Measurements from ENCODE around the gene CASKIN2. TPM values are rescaled to one million over a fixed set of nuclear protein-coding genes. Genes with fewer than 3 reads are reported as not detected.
"Not testable (repeated sequence)": the region's sequence is repeated elsewhere in the genome, so short reads cannot be mapped to it uniquely, and the experiment has no call there.

CASKIN2 gene
- total RNA-seq, 1 experiment from 2014 or later, result 30.0 TPM

DNA sequence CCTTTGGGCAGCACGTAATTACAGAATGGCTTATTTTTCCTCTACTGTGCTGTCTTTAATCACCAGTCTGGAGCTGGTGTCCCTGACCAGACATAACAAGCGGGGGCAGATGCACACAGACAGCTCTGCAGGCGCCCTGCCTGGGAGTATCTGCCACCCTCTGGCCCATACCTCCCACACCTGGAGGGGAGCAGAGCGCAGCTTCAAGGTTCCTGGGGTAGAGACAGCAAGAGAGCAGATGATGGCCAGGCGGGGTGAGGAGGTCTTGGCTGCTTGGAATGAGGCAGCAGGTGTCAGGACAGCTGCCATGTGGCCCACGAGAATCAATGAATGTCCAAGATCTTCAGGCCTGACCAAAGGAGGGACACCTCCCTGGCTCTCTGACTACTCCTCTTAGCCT, 35.1 kb downstream of the CASKIN2 start:
- DNase-seq, result no peak
- no peak overlapping the region for H3K4me3 Mint-ChIP-seq (ENCODE audit: low read depth, unreplicated experiment)
- no peaks in the 10 kb centered on the region for H3K27me3 Mint-ChIP-seq (ENCODE audit: unreplicated experiment)
- no peaks in the 10 kb centered on the region for H3K36me3 Mint-ChIP-seq (ENCODE audit: insufficient read depth, unreplicated experiment)
- H3K4me1 Mint-ChIP-seq (ENCODE audit: low read depth, unreplicated experiment), result no peaks in the 10 kb centered on the region
- intact Hi-C loops (cut with micrococcal nuclease; ENCODE audit: unreplicated experiment), result no loop called here
- CTCF ChIA-PET, result no interaction called here
- no peak overlapping the region for H3K27ac Mint-ChIP-seq (ENCODE audit: unreplicated experiment)
- BruUV-seq (replicated peaks), result no TSS peak
- H3K9me3 Mint-ChIP-seq (ENCODE audit: low read depth, unreplicated experiment), result no peaks in the 10 kb centered on the region
- no peak for TF ChIP-seq CTCF (IDR thresholded peaks at IDR 0.05; ENCODE audit: unreplicated experiment)

DNA sequence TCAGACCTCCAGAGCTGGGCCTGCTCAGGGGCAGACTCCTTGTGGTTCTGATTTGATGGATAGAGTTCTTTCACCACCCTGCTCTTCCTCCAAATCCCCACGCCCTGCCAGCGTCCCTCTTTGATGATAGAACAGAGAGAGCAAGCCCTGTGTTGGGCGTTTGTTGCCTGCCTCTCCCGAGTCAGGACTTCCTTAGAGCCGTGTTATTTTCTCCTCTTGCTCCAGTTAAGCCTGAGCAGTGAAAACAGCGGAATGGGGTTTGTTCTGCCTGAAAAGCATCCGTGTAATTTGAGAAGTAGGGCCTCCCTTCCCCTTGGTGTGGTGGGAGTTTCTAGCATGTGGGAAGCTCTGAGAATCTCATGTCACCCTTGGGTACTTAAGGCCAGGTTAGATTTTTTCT, 36.8 kb downstream of the CASKIN2 start:
- Mint-ChIP-seq H3K4me1 (ENCODE audit: low read depth, unreplicated experiment) (no peaks in the 10 kb centered on the region), H3K9me3 (ENCODE audit: low read depth, unreplicated experiment) (no peaks in the 10 kb centered on the region), H3K36me3 (ENCODE audit: insufficient read depth, unreplicated experiment) (no peaks in the 10 kb centered on the region), H3K27ac (ENCODE audit: unreplicated experiment) (no peak overlapping the region), H3K27me3 (ENCODE audit: unreplicated experiment) (no peaks in the 10 kb centered on the region), H3K4me3 (ENCODE audit: low read depth, unreplicated experiment) (no peak overlapping the region)
- intact Hi-C loops (cut with micrococcal nuclease; ENCODE audit: unreplicated experiment), result no loop called here
- TF ChIP-seq CTCF (IDR thresholded peaks at IDR 0.05; ENCODE audit: unreplicated experiment), result no peak
- BruUV-seq (replicated peaks), result no TSS peak
- no peak for DNase-seq
- CTCF ChIA-PET, result interaction anchor here (0.7 kb wide), 1 partner anchor 307 kb away, joined by 3 read pairs; no protein-coding TSS in a partner anchor

DNA sequence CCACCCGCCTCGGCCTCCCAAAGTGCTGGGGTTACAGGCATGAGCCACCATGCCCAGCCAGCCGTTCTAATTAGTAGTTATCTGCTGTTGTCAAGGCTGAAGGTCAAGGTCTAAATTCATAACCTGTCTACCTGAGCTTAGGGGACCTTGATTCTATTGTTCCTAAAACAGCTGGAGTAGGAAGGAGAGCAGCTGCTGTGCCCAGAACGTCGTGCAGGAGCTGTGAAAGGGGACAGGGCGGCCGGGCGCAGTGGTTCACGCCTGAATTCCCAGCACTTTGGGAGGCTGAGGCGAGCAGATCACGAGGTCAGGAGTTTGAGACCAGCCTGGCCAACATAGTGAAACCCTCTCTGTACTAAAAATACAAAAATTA, 37.9 kb downstream of the CASKIN2 start:
- H3K4me3 Mint-ChIP-seq (ENCODE audit: low read depth, unreplicated experiment); H3K36me3 Mint-ChIP-seq (ENCODE audit: insufficient read depth, unreplicated experiment); intact Hi-C loops (cut with micrococcal nuclease; ENCODE audit: unreplicated experiment); H3K27ac Mint-ChIP-seq (ENCODE audit: unreplicated experiment); H3K27me3 Mint-ChIP-seq (ENCODE audit: unreplicated experiment); DNase-seq; H3K4me1 Mint-ChIP-seq (ENCODE audit: low read depth, unreplicated experiment); BruUV-seq (replicated peaks); H3K9me3 Mint-ChIP-seq (ENCODE audit: low read depth, unreplicated experiment): not testable (repeated sequence)
- CTCF ChIA-PET, result interaction anchor here (1.2 kb wide), 1 partner anchor 21 kb away, joined by 3 read pairs; the partner anchor contains the start of gene TMEM94

DNA sequence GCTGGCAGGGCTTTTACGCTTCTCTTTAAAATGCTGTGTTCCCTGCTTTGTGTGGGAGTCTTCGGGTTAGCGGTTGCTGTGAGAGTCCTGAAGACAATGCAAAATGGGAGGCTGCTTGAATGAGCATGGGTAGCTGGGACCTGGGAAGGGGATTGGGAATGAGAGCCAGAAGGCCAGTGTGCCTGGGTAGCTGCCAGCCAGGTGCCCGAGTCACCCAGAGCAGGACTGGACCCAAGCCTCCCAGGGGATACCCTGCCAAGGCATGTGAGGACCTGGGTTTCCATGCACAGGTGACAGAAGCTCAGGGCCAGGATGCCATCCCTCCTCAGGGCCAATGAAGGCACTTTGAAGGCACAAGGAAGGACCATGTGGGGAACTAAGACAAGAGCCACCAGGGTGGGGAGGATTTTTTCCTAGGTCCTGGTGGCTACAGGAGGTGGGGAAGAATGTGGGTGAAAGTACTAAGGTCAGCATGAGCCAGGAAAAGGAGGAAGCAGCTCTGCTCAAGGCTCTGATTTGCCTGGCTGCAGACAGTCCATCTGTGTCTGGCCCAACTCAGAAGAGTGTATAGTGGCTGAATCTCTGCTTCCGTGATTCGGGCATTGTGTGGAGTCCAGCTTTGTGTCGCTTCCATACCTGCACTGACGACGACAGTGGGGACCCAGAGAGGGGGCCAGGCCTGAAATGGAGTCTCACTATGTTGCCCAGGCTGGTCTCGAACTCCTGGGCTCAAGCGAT, 38.4 kb downstream of the CASKIN2 start:
- H3K4me1 Mint-ChIP-seq (ENCODE audit: low read depth, unreplicated experiment), result no peaks in the 10 kb centered on the region
- TF ChIP-seq CTCF (IDR thresholded peaks at IDR 0.05; ENCODE audit: unreplicated experiment), result no peak
- CTCF ChIA-PET, result interaction anchor here (0.7 to 1.2 kb wide), 2 partner anchors 21 to 217 kb away, joined by 3 read pairs; partner anchors contain the start of gene TMEM94
- no peak overlapping the region for H3K27ac Mint-ChIP-seq (ENCODE audit: unreplicated experiment)
- intact Hi-C loops (cut with micrococcal nuclease; ENCODE audit: unreplicated experiment), result no loop called here
- DNase-seq, result no peak
- H3K27me3 Mint-ChIP-seq (ENCODE audit: unreplicated experiment), result no peaks in the 10 kb centered on the region
- H3K9me3 Mint-ChIP-seq (ENCODE audit: low read depth, unreplicated experiment), result no peaks in the 10 kb centered on the region
- H3K4me3 Mint-ChIP-seq (ENCODE audit: low read depth, unreplicated experiment), result no peak overlapping the region
- BruUV-seq (replicated peaks), result no TSS peak
- no peaks in the 10 kb centered on the region for H3K36me3 Mint-ChIP-seq (ENCODE audit: insufficient read depth, unreplicated experiment)

DNA sequence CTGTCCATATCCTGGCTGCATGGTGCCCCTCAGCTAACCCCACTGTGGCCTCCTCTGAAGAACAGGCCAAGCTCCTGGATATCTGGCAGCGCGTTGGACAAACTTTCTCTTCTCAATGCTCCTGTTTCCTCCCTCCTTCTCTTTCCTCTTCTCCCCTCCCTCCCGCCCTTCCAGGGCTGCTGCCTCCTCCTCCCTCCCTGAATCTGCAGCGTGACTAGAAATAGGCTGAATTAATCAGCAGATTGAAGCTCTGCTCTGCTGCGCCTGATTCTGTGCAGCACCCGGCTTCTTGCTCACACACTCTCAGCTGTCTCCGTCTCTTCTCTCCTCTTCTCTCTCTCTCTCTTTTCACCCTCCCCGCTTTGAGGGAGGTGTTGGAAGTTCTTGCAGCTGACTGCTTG, 39.1 kb downstream of the CASKIN2 start:
- BruUV-seq (replicated peaks), result no TSS peak
- Mint-ChIP-seq H3K9me3 (ENCODE audit: low read depth, unreplicated experiment) (no peaks in the 10 kb centered on the region), H3K27ac (ENCODE audit: unreplicated experiment) (no peak overlapping the region), H3K36me3 (ENCODE audit: insufficient read depth, unreplicated experiment) (no peaks in the 10 kb centered on the region), H3K27me3 (ENCODE audit: unreplicated experiment) (no peaks in the 10 kb centered on the region), H3K4me1 (ENCODE audit: low read depth, unreplicated experiment) (no peaks in the 10 kb centered on the region), H3K4me3 (ENCODE audit: low read depth, unreplicated experiment) (no peak overlapping the region)
- TF ChIP-seq CTCF (IDR thresholded peaks at IDR 0.05; ENCODE audit: unreplicated experiment), result no peak
- CTCF ChIA-PET, result interaction anchor here (0.7 to 1.2 kb wide), 2 partner anchors 20 to 216 kb away, joined by 3 read pairs; partner anchors contain the start of gene TMEM94
- intact Hi-C loops (cut with micrococcal nuclease; ENCODE audit: unreplicated experiment), result no loop called here
- DNase-seq, result no peak
